OCI-LY3 (cell line): ENCODE results near the gene C22orf31.

Source experiments
- CTCF ChIP-seq: fragments of 200-600, 300-600 bp; sonication (generic); IDR thresholded peaks from 2 replicates; pipeline ENCODE4 v1.5.1; 2014; ENCODE audit warnings: antibody characterized with exemption, low read length, low read depth
- EZH2phosphoT487 ChIP-seq: fragments of 200-600 bp; shearing (Covaris generic); IDR thresholded peaks from 2 replicates; pipeline ENCODE4 v1.6.1; 2018; ENCODE audit warnings: antibody characterized with exemption, mixed run types, low read depth

GRCh38 chr22:29012952-29013351 lies 48.7 kb downstream of the C22orf31 start:
- TF ChIP-seq CTCF (no peak), EZH2phosphoT487 (no peak)
